B cell (primary cell): ENCODE results near the gene CCDC171. TPM values are rescaled to one million over a fixed set of nuclear protein-coding genes. Genes with fewer than 3 reads are reported as not detected.

Source experiments
- ATAC-seq: fragments of 200-7000 bp; cut with Tn5 transposase; one replicate; pipeline ENCODE4 v1.10.0; 2021; ENCODE audit warnings: low read depth, mild to moderate bottlenecking, moderate number of reproducible peaks, moderate library complexity
- CTCF ChIA-PET: fragments of 350-600 bp; sonication (Branson Sonifier 250); formaldehyde crosslinking; loops from one replicate; lab custom pipeline; 2021; ENCODE audit warnings: antibody characterized with exemption, inconsistent platforms; lab: Charles Lee
- POLR2A ChIA-PET: fragments of 350-600 bp; sonication (Branson Sonifier 250); formaldehyde crosslinking; loops from one replicate; lab custom pipeline; 2021; ENCODE audit warnings: antibody characterized with exemption; lab: Charles Lee
- DNase-seq: peaks from one replicate; pipeline ENCODE4 v3.0.0; 2013
- H2AFZ ChIP-seq: 2 replicates; pipeline ENCODE4 v1.6.1; 2012; ENCODE audit warnings: mild to moderate bottlenecking, low read depth, low read length; ENCODE audit not compliant: insufficient read depth, poor library complexity, severe bottlenecking
- H3K27ac ChIP-seq, 2 donors: 1 replicate in 1 of 2; 2 replicates in 1 of 2; pipeline ENCODE4 v1.5.1; 2012 to 2013; ENCODE audit warnings: low read length in 2 of 2, mild to moderate bottlenecking in 2 of 2, moderate library complexity in 1 of 2
- H3K27me3 ChIP-seq, 4 experiments: fragments of 200-600 bp in 1 of 4; sonication (generic) in 1 of 4; replicated peaks in 1 of 4; 1 replicate in 2 of 4; 2 replicates in 2 of 4; pipeline versions ENCODE4 v1.6.1 to v1.7.0; 2013 to 2016; ENCODE audit warnings: low read length in 3 of 4, mild to moderate bottlenecking in 2 of 4, mixed read lengths in 1 of 4, moderate library complexity in 1 of 4; ENCODE audit not compliant: insufficient read depth in 4 of 4, control insufficient read depth in 3 of 4; ENCODE audit errors: control extremely low read depth in 1 of 4
- H3K36me3 ChIP-seq, 2 experiments: replicated peaks in 1 of 2; 1 replicate in 1 of 2; 2 replicates in 1 of 2; pipeline versions ENCODE4 v1.6.1 to v1.7.1; 2013; ENCODE audit warnings: low read length in 1 of 2; ENCODE audit not compliant: insufficient read depth in 2 of 2, control insufficient read depth in 1 of 2; ENCODE audit errors: control extremely low read depth in 1 of 2, extremely low read depth in 1 of 2
- H3K4me1 ChIP-seq, 2 donors: fragments of 200-600 bp in 1 of 2; sonication (generic) in 1 of 2; 1 replicate in 1 of 2; 2 replicates in 1 of 2; pipeline versions ENCODE4 v1.5.1 to v1.6.1; 2013 to 2017; ENCODE audit warnings: low read length in 2 of 2; ENCODE audit not compliant: control insufficient read depth in 2 of 2, insufficient read depth in 2 of 2
- H3K4me2 ChIP-seq: replicated peaks from 2 replicates; pipeline ENCODE3; 2012; ENCODE audit warnings: mild to moderate bottlenecking, low read depth, low read length; ENCODE audit not compliant: poor library complexity, severe bottlenecking
- H3K4me3 ChIP-seq, 5 experiments: fragments of 200-600 bp in 1 of 5; sonication (generic) in 1 of 5; 1 replicate in 3 of 5; 2 replicates in 2 of 5; pipeline versions ENCODE4 v1.5.1 to v1.7.0; 2011 to 2016; ENCODE audit warnings: low read length in 4 of 5, mild to moderate bottlenecking in 4 of 5, low read depth in 2 of 5, control low read depth in 1 of 5, moderate library complexity in 1 of 5; ENCODE audit not compliant: insufficient read depth in 1 of 5; ENCODE audit errors: control extremely low read depth in 1 of 5, extremely low read depth in 1 of 5
- H3K79me2 ChIP-seq: fragments of 200-600 bp; sonication (generic); one replicate; pipeline ENCODE4 v1.6.0; 2016; ENCODE audit warnings: low read length; ENCODE audit not compliant: control insufficient read depth, insufficient read depth
- H3K9ac ChIP-seq: fragments of 200-600 bp; sonication (generic); 2 replicates; pipeline ENCODE4 v1.6.1; 2017; ENCODE audit warnings: mild to moderate bottlenecking, low read length, moderate library complexity
- H3K9me3 ChIP-seq, 3 donors: one replicate each; pipeline versions ENCODE4 v1.6.1 to v1.7.1; 2013; ENCODE audit warnings: low read length in 2 of 3; ENCODE audit not compliant: control insufficient read depth in 2 of 3, insufficient read depth in 1 of 3; ENCODE audit errors: control extremely low read depth in 1 of 3
- H4K20me1 ChIP-seq: 2 replicates; pipeline ENCODE4 v1.6.0; 2012; ENCODE audit warnings: mild to moderate bottlenecking, low read length; ENCODE audit not compliant: insufficient read depth, control insufficient read depth, poor library complexity, severe bottlenecking
- H3K27ac Mint-ChIP-seq: one replicate; pipeline ENCODE4 v1.8.0; 2021; ENCODE audit warnings: mixed read lengths
- H3K27me3 Mint-ChIP-seq: one replicate; pipeline ENCODE4 v1.8.0; 2021; ENCODE audit warnings: mixed read lengths
- H3K4me1 Mint-ChIP-seq: one replicate; pipeline ENCODE4 v1.8.0; 2021; ENCODE audit warnings: mixed read lengths
- H3K4me3 Mint-ChIP-seq: one replicate; pipeline ENCODE4 v1.8.0; 2021; ENCODE audit warnings: mixed read lengths
- H3K9me3 Mint-ChIP-seq: one replicate; pipeline ENCODE4 v1.8.0; 2022; ENCODE audit warnings: mixed read lengths; ENCODE audit not compliant: insufficient read depth
- CTCF ChIP-seq: fragments of 200-600 bp; IDR thresholded peaks from one replicate; pipeline ENCODE4 v1.8.0; 2022; ENCODE audit warnings: antibody characterized with exemption, mild to moderate bottlenecking
- EZH2 ChIP-seq: IDR thresholded peaks from 2 replicates; pipeline ENCODE4 v1.6.1; 2012; ENCODE audit warnings: borderline replicate concordance, low read depth, mild to moderate bottlenecking, moderate library complexity, low read length; ENCODE audit not compliant: insufficient read depth, poor library complexity, severe bottlenecking
- WGBS: methylation state at CpG from one replicate; pipeline ENCODE4 v1.1.5; 2013; ENCODE audit warnings: missing lambda C conversion rate; ENCODE audit not compliant: insufficient coverage; 5-methylcytosine and 5-hydroxymethylcytosine counted together
- intact Hi-C: fragments of 100-400 bp; cut with micrococcal nuclease; formaldehyde crosslinking; loops from one replicate; pipeline ENCODE4 v1.10.0; 2022
- polyA plus RNA-seq: library from polyadenylated mRNA; depleted of rRNA; stranded (reverse); fragments of >200 nt; gene quantifications from 2 replicates; pipeline ENCODE4 v1.2.3, GENCODE V29; 2012
- total RNA-seq, 2 donors: library from RNA; stranded (reverse); fragments of 120-200 nt in 1 of 2; gene quantifications; 1 replicate in 1 of 2; 2 replicates in 1 of 2; pipeline versions ENCODE4 v1.2.3 to v1.2.4, GENCODE V29; 2013 to 2022

Gene CCDC171
- total and polyA plus RNA-seq, 2 donors (not counting 1 experiment from before 2014, with no cell fraction given): 0.22 to 6.3 TPM

DNA sequence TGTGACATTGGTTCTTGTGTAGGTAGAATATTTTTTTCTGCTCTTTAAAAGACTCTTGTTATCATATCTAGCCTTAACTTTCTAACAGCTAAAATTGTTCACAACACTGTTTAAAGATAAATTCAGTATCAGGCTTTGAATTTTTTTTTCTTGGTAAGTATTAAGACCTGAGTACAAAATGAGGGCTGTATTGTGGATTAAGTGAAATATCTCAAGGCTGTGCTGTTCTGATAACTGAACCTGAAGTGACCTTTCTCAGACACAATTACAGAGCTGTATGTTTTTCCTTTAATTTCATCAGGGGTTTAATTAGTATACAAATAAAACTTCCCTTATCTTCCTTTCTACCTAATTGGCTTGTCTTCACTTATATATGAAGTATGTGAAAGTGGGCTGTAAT lies 290.5 kb downstream of the CCDC171 start:
- CTCF ChIA-PET: no interaction called here
- DNase-seq: no peak

GRCh38 chr9:15843931-15844330 lies 291.1 kb downstream of the CCDC171 start:
- H3K9me3 ChIP-seq: no peaks in the 10 kb centered on the region
- H3K27me3 ChIP-seq: no peaks in the 10 kb centered on the region
- H3K9me3 Mint-ChIP-seq: no peaks in the 10 kb centered on the region
- no peak for ATAC-seq
- H3K27me3 Mint-ChIP-seq: no peaks in the 10 kb centered on the region
- DNase-seq: no peak
- no peak overlapping the region for H2AFZ ChIP-seq
- intact Hi-C loops: no loop called here
- no peaks in the 10 kb centered on the region for H3K36me3 ChIP-seq
- no peak overlapping the region for H3K4me3 ChIP-seq
- H3K9ac ChIP-seq: no peak overlapping the region
- H3K4me1 ChIP-seq: no peaks in the 10 kb centered on the region
- no peak overlapping the region for H3K4me2 ChIP-seq
- no peaks in the 10 kb centered on the region for H3K4me1 Mint-ChIP-seq
- ChIA-PET POLR2A (no interaction called here), CTCF (interaction anchor here (0.9 to 1.3 kb wide), 2 partner anchors 9 to 1619 kb away, joined by 3 to 4 read pairs; no protein-coding TSS in a partner anchor)
- H3K79me2 ChIP-seq: no peaks in the 10 kb centered on the region
- 100% methylated on average over 2 of the region's 2 CpGs for WGBS
- no peak overlapping the region for H3K27ac Mint-ChIP-seq
- no peak overlapping the region for H3K27ac ChIP-seq
- no peak overlapping the region for H3K4me3 Mint-ChIP-seq
- no peaks in the 10 kb centered on the region for H4K20me1 ChIP-seq
- TF ChIP-seq CTCF (no peak), EZH2 (no peak)

More for the DNA sequence above, 290.5 kb downstream of the CCDC171 start:
- Histone ChIP-seq H3K4me1 (no peaks in the 10 kb centered on the region), H2AFZ (no peak overlapping the region), H3K9me3 (no peaks in the 10 kb centered on the region), H3K4me2 (no peak overlapping the region), H3K79me2 (no peaks in the 10 kb centered on the region), H4K20me1 (no peaks in the 10 kb centered on the region), H3K27ac (no peak overlapping the region), H3K36me3 (no peaks in the 10 kb centered on the region), H3K9ac (no peak overlapping the region), H3K27me3 (no peaks in the 10 kb centered on the region), H3K4me3 (no peak overlapping the region)
- POLR2A ChIA-PET: no interaction called here
- intact Hi-C loops: no loop called here
- no peaks in the 10 kb centered on the region for H3K4me1 Mint-ChIP-seq
- no peaks in the 10 kb centered on the region for H3K27me3 Mint-ChIP-seq
- ATAC-seq: no peak
- TF ChIP-seq EZH2 (no peak), CTCF (no peak)
- H3K4me3 Mint-ChIP-seq: no peak overlapping the region
- H3K9me3 Mint-ChIP-seq: no peaks in the 10 kb centered on the region
- no peak overlapping the region for H3K27ac Mint-ChIP-seq
